Osteoblast (primary cell): ENCODE measurements around the gene BANP. TPM values are rescaled to one million over a fixed set of nuclear protein-coding genes. Genes with fewer than 3 reads are reported as not detected.

ENCODE experiments used
- DNase-seq: peaks from one replicate; pipeline ENCODE4 v3.0.0; 2011; ENCODE audit warnings: low spot score, mixed read lengths; ENCODE audit not compliant: insufficient read length; ENCODE audit errors: missing footprints
- H2AFZ ChIP-seq: 2 replicates; pipeline ENCODE4 v1.6.0; 2011; ENCODE audit warnings: mild to moderate bottlenecking, low read length
- H3K27ac ChIP-seq: 2 replicates; pipeline ENCODE4 v1.5.1; 2011; ENCODE audit warnings: mild to moderate bottlenecking, low read depth, low read length, moderate library complexity
- H3K27me3 ChIP-seq: 2 replicates; pipeline ENCODE4 v1.6.0; 2012; ENCODE audit warnings: mild to moderate bottlenecking, control low read depth, inconsistent platforms, low read length, moderate library complexity; ENCODE audit not compliant: insufficient read depth
- H3K36me3 ChIP-seq: 2 replicates; pipeline ENCODE4 v1.5.1; 2011; ENCODE audit warnings: mild to moderate bottlenecking, low read length, control low read depth, moderate library complexity; ENCODE audit not compliant: insufficient read depth
- H3K4me1 ChIP-seq: 2 replicates; pipeline ENCODE4 v1.5.1; 2011; ENCODE audit warnings: mild to moderate bottlenecking, low read length, control low read depth, moderate library complexity; ENCODE audit not compliant: insufficient read depth
- H3K4me2 ChIP-seq: 2 replicates; pipeline ENCODE4 v1.6.0; 2011; ENCODE audit warnings: mild to moderate bottlenecking, low read length; ENCODE audit not compliant: insufficient read depth
- H3K4me3 ChIP-seq: fragments of 200-600 bp; sonication (generic); 3 replicates; pipeline ENCODE4 v1.5.1; 2012; ENCODE audit warnings: mild to moderate bottlenecking, low read length, inconsistent platforms; ENCODE audit not compliant: insufficient read depth
- H3K79me2 ChIP-seq: 2 replicates; pipeline ENCODE4 v1.6.0; 2012; ENCODE audit warnings: mild to moderate bottlenecking, low read length, control low read depth, inconsistent platforms; ENCODE audit not compliant: insufficient read depth
- H3K9me3 ChIP-seq: 2 replicates; pipeline ENCODE4 v1.5.1; 2011; ENCODE audit warnings: low read depth, low read length, control low read depth
- H4K20me1 ChIP-seq: 2 replicates; pipeline ENCODE4 v1.6.0; 2012; ENCODE audit warnings: mild to moderate bottlenecking, low read length, control low read depth; ENCODE audit not compliant: insufficient read depth
- total RNA-seq: library from RNA; depleted of rRNA; stranded (reverse); fragments of >200 nt; gene quantifications from 2 replicates; pipeline ENCODE4 v1.2.3, GENCODE V29; 2012
- TF ChIP-seq, protein P1 (sequence below): IDR thresholded peaks from 2 replicates; pipeline ENCODE4 v1.5.1; 2011; ENCODE audit warnings: mild to moderate bottlenecking, low read depth, low read length, moderate library complexity; ENCODE audit errors: extremely low read depth

BANP gene
- total RNA-seq, 1 donor: 23.5 TPM

DNA sequence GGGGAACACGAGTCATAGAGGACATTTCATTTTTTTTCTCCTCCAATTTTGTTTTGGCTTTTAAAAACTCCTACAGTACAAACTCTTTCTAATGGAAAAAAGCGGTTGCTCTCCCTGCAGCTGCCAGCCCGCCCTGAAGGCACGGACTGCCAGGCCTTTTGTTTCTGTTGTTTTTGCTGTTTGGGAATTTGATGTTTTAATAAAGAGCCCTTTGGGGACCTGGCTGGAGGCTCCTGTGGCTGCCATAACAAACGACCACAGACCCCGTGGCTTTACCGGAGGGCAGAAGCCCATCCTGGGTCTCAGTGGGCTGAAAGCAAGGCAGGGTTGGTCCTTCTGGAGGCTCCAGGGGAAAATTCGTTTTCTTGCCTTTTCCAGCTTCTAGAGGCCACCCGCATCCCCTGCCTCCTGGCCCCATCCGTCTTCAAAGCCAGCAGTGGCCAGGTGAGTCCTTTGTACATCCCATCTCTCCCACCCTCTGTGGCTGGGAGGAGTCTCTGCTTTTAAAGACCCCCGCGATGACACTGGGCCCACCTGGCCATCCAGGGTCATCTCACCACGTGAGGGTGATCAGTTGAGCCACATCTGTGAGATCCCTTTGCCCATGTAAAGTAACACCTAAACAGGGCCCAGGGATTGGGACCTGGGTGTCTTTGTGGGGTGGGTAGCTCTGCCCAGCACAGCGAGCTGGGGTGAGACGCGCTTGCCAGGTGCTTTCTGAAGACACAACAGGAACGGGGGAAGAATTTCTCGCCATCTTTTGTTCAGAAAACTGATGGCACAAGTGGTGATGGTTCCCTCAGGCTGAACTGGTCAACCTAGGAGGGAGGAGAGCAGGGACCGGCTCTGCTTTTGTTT, 113.9 kb downstream of the BANP start:
- DNase-seq: peak; percentile 35
- TF ChIP-seq, protein P1, sequence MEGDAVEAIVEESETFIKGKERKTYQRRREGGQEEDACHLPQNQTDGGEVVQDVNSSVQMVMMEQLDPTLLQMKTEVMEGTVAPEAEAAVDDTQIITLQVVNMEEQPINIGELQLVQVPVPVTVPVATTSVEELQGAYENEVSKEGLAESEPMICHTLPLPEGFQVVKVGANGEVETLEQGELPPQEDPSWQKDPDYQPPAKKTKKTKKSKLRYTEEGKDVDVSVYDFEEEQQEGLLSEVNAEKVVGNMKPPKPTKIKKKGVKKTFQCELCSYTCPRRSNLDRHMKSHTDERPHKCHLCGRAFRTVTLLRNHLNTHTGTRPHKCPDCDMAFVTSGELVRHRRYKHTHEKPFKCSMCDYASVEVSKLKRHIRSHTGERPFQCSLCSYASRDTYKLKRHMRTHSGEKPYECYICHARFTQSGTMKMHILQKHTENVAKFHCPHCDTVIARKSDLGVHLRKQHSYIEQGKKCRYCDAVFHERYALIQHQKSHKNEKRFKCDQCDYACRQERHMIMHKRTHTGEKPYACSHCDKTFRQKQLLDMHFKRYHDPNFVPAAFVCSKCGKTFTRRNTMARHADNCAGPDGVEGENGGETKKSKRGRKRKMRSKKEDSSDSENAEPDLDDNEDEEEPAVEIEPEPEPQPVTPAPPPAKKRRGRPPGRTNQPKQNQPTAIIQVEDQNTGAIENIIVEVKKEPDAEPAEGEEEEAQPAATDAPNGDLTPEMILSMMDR: no peak
- no peaks in the 10 kb centered on the region for H3K27me3 ChIP-seq
- H3K4me2 ChIP-seq: no peak overlapping the region
- no peak overlapping the region for H3K4me3 ChIP-seq
- H3K9me3 ChIP-seq: no peaks in the 10 kb centered on the region
- peaks cover 20% of the 10 kb centered on the region for H3K4me1 ChIP-seq
- no peaks in the 10 kb centered on the region for H3K79me2 ChIP-seq
- H3K36me3 ChIP-seq: peaks cover 18% of the 10 kb centered on the region
- no peaks in the 10 kb centered on the region for H4K20me1 ChIP-seq
- no peak overlapping the region for H2AFZ ChIP-seq
- no peak overlapping the region for H3K27ac ChIP-seq

DNA sequence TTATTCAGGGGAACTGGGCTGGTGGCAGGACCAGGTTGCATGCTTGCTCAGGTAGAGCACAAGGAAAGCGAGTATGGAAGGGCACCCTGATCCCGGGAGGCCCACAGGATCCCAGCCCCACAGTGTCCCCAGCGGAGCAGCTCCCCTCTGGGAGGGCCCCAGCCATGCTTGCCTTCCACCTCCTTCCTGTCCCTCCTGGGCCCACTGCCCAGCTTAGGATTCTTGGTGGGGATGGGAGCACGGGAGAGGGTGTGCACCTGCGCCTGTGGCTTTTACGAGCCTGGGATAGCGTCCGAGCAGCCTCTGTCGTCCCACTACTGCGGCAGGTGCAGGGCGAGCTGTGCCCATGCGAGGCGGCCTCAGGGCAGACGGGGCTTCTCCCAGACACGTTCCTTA, 114.5 kb downstream of the BANP start:
- no peak overlapping the region for H3K4me2 ChIP-seq
- no peaks in the 10 kb centered on the region for H4K20me1 ChIP-seq
- H3K4me1 ChIP-seq: peaks cover 20% of the 10 kb centered on the region
- no peaks in the 10 kb centered on the region for H3K9me3 ChIP-seq
- DNase-seq: peak; percentile 59
- H3K27me3 ChIP-seq: no peaks in the 10 kb centered on the region
- TF ChIP-seq, protein P1: no peak
- H3K36me3 ChIP-seq: peaks cover 21% of the 10 kb centered on the region
- no peaks in the 10 kb centered on the region for H3K79me2 ChIP-seq
- H2AFZ ChIP-seq: no peak overlapping the region
- H3K4me3 ChIP-seq: no peak overlapping the region
- H3K27ac ChIP-seq: no peak overlapping the region

DNA sequence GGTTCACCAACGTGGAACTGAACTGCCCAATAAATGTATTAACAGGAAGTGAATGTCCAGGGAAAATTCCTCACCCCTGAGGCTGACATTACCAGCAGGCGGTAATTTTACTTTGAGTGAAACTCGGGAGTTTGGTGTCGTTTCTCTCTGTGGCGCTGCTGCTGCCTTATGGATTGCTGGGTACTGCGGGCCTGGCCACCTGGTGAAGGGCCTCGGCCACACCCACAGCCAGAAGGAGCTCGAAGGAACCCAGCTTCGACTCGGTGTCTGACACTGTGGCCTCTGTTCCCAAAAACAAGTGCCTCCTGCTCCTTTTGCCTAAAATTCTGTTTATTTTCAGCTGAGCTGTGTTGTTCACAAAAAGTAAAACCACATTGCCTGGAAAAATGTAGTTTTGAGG, 115.0 kb downstream of the BANP start:
- no peaks in the 10 kb centered on the region for H3K9me3 ChIP-seq

More for the DNA sequence above, 115.0 kb downstream of the BANP start:
- Histone ChIP-seq H2AFZ (no peak overlapping the region), H3K4me2 (no peak overlapping the region), H3K27me3 (no peaks in the 10 kb centered on the region), H3K4me3 (no peak overlapping the region), H4K20me1 (no peaks in the 10 kb centered on the region), H3K4me1 (peaks cover 20% of the 10 kb centered on the region), H3K36me3 (peaks cover 18% of the 10 kb centered on the region), H3K27ac (no peak overlapping the region), H3K79me2 (no peaks in the 10 kb centered on the region)
- no peak for DNase-seq
- TF ChIP-seq, protein P1: no peak
